Ramos (cell line): ENCODE measurements around the gene RBM4B.
"Not testable (repeated sequence)": the region's sequence is repeated elsewhere in the genome, so short reads cannot be mapped to it uniquely, and the experiment has no call there.

Source experiments
- in situ Hi-C: fragments of 300-500 bp; cut with MboI; formaldehyde crosslinking; loops from one replicate; pipeline ENCODE4 v1.14.3; 2022; ENCODE audit warnings: low sequenced_read_pairs; ENCODE audit not compliant: unreplicated experiment

The RBM4B gene

GRCh38 chr11:66677599-66678375 is at the start of gene RBM4B:
RBM4B (minus strand) TSS chr11:66677887; CDS start chr11:66677079, 808 bp downstream.
- in situ Hi-C loops, result no loop called here

- in situ Hi-C loops, result no loop called here
Measured at GRCh38 chr11:66725647-66726046, 48.0 kb upstream of the RBM4B start.

- in situ Hi-C loops, result no loop called here
Measured at GRCh38 chr11:66725114-66725513, 47.4 kb upstream of the RBM4B start.

- in situ Hi-C loops, result not testable (repeated sequence)
Measured at GRCh38 chr11:66724167-66724566, 46.5 kb upstream of the RBM4B start.

- in situ Hi-C loops, result no loop called here
Measured at GRCh38 chr11:66723693-66724092, 46.0 kb upstream of the RBM4B start.

GRCh38 chr11:66722745-66723651 is 45.3 kb upstream of the RBM4B start:
- in situ Hi-C loops, result no loop called here

GRCh38 chr11:66721939-66722338 is 44.3 kb upstream of the RBM4B start:
- in situ Hi-C loops, result no loop called here

GRCh38 chr11:66720899-66721470 is 43.3 kb upstream of the RBM4B start:
- in situ Hi-C loops, result no loop called here

GRCh38 chr11:66720223-66720898 is 42.7 kb upstream of the RBM4B start:
- in situ Hi-C loops, result no loop called here

GRCh38 chr11:66719111-66719872 is 41.6 kb upstream of the RBM4B start:
- in situ Hi-C loops, result no loop called here

GRCh38 chr11:66718320-66718971 is 40.8 kb upstream of the RBM4B start:
- in situ Hi-C loops, result no loop called here

GRCh38 chr11:66717925-66718319 is 40.2 kb upstream of the RBM4B start:
- in situ Hi-C loops, result no loop called here

- in situ Hi-C loops, result no loop called here
Measured at GRCh38 chr11:66716996-66717395, 39.3 kb upstream of the RBM4B start.

- in situ Hi-C loops, result no loop called here
Measured at GRCh38 chr11:66715346-66716085, 37.8 kb upstream of the RBM4B start.

GRCh38 chr11:66713746-66714480 is 36.2 kb upstream of the RBM4B start:
- in situ Hi-C loops, result no loop called here

- in situ Hi-C loops, result no loop called here
Measured at GRCh38 chr11:66710384-66710930, 32.8 kb upstream of the RBM4B start.

GRCh38 chr11:66708701-66709100 is 31.0 kb upstream of the RBM4B start:
- in situ Hi-C loops, result no loop called here

- in situ Hi-C loops, result no loop called here
Measured at GRCh38 chr11:66708094-66708493, 30.4 kb upstream of the RBM4B start.
